Head of caudate nucleus (tissue), 42 donors: ENCODE results near the gene ZSCAN26.

Experiments used
- DNase-seq, 42 donors: peaks; one replicate each; pipeline versions ENCODE4 v3.0.0 to v3.0.0-alpha.2; 2020 to 2021; ENCODE audit warnings: mixed read lengths in 7 of 42
- intact Hi-C: fragments of 100-400 bp; cut with DNase I; formaldehyde crosslinking; loops from one replicate; pipeline ENCODE4 v1.15.0; 2022

The ZSCAN26 gene

DNA sequence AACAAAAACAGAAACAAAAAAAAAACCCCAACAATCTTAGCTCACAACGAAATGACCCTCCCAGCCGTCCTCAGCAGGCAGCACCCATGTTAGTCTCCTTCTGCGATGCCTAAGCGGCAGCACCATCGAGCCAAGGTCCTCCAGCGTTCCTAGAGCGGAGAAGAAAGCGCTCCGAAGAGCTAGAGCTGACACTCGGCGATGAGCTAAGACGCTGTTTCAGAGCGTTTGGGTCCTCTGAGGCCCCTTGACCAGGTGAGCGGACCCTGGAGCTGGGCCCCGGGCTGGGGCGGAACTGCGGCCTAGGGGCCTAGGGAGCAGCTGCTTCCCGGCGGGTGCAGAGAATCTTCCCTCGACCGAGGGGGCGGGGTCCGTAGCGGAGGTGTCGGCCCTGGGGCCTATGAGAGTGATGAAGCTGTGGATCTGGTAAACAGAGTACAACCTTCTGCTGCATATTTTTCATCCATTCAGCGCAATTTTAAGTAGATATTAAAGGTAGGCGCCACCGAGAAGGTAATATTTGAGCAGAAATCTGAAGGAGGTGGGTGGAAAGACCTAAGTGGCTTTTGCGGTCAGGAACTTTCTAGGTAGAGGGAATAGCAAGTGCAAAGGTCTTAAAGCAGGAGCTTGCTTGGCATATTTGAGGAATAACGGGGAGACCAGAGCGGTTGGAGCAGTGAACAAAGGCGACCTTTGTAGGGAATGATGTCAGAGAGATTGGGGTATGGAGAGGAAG lies at the start of gene ZSCAN26:
Gene ZSCAN26 (plus strand): TSS at position 182 of the 733 bp plus-strand sequence. CDS start 4,777 bp downstream, outside the sequence.
- peak; percentile 67 to 93 (median 86) for DNase-seq
- intact Hi-C loops: loop anchor here (5.0 kb wide), 1 partner anchor 130 kb away; no protein-coding TSS in a partner anchor

DNA sequence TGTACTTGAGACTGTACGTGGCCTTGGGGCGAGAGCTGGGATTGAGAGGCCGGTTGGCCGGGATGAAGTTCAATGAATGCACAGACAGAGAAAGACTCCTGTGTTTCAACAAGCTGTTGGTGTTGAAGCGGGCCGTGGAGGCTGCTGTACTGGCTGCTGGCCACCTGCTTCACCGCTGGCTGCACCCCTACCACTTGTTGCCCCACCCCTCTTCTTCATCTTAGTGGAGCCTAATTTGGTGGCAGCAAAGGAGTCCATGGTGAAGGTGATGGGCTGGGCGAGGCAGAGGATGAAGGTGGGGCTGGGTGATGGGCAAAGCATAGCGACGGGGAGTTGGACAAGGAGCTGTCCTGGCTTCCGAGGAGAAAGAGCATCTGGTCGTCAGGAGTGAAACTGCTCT lies 49.1 kb upstream of the ZSCAN26 start:
- no peak for DNase-seq
- intact Hi-C loops: no loop called here

DNA sequence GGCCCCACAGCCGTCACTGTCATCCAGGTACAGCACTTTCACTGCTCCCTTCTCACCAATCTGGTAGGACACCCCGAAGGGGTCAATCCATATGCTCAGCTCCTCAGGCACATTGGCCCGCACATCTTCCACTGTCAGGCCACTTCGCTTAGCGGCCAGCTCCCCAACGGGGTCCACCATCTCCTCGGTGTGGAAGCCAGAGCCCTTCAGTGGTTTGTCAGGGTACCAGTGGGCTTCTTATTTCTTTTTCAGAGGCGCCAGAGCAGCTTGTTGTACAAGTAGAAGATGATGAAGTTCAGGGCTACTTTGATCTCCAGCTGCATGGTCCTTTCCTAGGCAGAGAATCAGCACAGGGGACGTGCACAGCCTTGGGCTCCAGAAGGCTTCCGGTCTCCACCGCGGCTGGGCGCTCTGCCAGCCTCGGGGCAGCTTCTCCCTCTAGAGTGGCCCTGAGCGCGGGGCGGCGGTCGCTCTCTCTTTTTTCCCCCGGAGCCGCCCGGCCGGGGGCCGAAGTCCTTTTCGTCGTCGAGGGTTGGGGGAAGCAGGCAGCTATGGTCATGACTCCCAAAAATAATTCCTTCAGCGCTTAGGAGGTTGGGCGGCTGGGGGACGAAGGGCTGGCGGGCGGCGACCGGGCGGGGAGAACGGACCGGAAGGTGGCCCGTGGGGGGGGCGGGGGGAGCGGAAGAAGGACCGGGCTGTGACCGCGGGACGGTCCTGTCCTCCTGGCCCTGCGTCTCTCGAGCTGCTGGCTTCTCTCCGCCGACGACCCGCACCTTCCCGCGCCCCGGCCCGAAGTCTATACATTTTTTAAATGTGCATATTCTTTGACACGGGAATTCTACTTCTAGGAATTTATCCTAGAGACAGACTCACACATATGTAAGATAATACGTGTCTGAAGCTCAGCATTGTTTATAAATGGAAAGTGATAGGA lies 48.4 kb upstream of the ZSCAN26 start:
- peak; percentile 17 to 77 (median 58) for DNase-seq
- intact Hi-C loops: no loop called here

DNA sequence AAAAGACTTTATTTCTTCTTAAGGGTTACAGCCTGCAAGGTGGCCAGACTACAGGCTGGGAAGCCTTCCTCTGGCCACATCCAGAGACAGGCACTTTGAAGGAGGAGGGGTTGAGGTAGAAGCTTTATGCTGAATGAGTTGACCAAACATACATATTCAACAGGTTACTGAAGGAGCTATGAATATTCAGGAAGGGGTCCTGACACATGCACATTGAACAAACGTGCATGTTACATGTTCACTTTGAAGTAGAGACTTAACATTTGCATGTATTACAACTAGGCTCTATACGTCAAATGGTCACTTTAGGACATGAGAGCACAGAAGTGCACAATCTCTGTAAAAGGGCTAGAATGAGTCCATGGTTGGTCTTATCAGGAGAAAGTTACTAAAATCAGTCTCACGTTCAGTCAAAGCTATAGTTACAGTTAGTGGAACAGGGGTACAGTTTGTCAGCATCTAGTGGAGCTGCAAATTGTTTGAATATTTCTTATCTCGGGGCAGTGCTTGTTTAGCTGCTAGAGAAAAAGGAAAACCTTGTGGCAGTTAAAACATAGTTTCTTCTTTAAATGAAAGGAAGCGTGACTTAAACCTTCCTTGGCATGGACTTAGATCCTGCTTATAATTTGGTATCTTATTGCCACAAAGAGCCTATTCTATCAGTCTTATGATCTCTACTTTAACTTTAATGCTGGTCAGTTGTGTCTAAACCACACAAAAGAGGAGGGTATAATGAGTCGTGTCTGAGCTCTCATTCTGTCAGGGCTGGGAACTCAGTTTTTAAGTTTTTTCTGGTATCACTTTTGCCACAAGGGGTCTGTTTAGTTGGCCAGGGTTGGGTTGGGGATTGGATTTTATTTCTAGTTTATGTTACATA lies 46.4 kb upstream of the ZSCAN26 start:
- intact Hi-C loops: no loop called here
- no peak for DNase-seq

DNA sequence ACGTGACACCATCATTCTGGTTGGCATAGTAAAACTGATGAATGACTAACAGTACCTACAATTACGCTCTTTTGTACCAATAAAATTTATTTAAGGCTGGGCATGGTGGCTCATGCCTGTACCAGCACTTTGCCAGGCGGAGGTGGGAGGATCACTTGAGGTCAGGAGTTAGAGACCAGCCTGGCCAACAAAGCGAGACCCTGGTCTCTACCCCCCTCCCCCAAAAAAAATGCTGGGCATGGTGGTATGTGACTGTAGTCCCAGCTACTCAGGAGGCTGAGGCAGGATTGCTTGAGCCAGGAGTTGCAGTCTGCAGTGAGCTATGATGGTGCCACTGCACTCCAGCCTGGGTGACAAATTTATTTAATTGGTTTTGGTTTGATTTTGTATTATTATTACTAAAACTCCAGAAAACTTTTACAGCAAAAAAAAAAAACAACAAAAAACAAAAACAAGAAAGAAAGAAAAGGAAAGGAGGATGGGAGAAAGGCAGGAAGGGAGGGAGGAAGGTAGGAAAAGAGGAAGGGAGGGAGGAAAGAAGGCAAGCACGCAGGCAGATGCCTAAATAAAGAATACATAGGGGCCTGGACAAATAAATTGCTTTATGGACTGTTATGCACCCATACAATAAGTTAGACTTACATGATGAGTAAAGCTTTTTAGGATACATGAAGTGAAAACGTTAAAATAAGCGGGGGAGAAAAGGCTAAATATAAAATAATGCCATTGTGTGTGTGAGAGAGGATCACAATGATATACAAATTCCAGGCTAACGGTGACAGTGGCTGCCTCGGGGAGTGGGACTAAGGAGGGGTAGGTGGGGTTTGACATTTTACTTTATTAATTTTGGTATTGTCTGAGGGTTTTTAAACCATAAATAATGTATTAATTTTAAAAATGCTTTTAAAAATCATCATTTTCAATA lies 42.5 kb upstream of the ZSCAN26 start:
- no peak for DNase-seq
- intact Hi-C loops: no loop called here

DNA sequence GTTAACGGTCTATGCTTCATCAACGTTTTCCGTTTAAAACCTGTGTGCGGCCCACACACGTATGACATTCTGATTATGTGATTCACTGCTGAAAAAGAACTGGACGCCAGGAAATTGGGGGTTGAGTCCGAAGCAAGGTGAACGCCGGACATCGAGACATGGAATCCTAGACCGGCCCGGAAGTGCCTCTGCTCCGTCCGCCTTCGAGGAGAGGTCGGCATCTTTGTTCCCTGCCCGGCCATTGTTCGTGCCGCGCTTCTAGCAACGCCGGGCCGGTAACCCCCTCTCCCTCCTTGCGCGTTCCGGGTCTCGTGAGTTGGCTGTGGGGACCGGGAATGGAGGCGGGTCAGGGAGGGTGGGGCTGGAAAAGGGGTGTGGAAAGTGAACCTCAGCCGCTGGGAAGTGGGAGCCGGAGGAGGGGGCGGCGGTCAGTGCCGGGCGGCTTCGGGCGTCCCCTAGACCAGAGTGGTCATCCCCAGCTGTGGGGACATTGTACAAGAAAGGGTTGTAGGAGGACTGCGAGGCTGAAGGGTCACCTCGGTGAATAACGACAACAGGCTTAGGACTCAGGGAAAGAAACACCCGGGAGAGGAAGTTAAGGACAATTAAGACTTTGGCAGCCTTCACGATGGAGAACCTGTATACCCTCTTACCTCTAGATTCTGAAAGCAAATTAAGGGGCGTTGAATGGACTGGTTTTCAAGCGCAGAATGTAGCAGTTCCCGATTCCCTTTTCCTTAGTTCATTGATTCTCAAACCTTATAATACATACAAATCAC lies 41.7 kb upstream of the ZSCAN26 start, which contains the start of gene ZSCAN9:
Gene ZSCAN9 (plus strand): TSS at position 220 of the 779 bp plus-strand sequence. CDS start 1,810 bp downstream, outside the sequence.
- intact Hi-C loops: no loop called here
- DNase-seq: peak; percentile 40 to 87 (median 75)

DNA sequence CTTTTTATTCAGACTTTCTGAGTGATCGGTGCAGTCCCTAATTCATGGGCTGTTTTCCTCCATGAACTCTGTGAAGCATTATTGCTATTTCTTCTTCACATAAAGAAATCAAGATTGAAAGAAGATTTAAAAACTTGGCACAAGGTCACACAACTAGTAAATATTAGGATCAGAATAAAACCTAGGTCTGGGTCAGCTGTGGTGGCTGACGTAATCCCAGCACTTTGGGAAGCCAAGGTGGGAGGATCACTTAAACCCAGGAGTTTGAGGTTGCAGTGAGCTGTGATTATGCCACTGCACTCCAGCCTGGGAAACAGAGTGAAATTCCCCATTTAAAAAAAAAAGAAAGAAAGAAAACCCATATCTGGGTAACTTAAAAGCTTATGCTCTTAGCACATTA lies 40.5 kb upstream of the ZSCAN26 start:
- intact Hi-C loops: no loop called here
- no peak for DNase-seq

DNA sequence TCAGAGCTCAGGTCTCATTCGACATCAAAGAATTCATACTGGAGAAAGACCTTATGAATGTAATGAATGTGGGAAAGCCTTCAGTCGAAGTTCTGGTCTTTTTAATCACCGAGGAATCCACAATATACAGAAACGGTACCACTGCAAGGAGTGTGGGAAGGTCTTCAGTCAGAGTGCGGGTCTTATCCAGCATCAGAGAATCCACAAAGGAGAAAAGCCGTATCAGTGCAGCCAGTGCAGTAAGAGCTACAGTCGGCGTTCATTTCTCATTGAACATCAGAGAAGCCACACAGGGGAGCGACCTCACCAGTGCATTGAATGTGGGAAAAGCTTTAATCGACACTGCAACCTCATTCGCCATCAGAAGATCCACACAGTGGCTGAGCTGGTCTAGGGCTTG lies 34.2 kb upstream of the ZSCAN26 start:
- no peak for DNase-seq
- intact Hi-C loops: no loop called here

DNA sequence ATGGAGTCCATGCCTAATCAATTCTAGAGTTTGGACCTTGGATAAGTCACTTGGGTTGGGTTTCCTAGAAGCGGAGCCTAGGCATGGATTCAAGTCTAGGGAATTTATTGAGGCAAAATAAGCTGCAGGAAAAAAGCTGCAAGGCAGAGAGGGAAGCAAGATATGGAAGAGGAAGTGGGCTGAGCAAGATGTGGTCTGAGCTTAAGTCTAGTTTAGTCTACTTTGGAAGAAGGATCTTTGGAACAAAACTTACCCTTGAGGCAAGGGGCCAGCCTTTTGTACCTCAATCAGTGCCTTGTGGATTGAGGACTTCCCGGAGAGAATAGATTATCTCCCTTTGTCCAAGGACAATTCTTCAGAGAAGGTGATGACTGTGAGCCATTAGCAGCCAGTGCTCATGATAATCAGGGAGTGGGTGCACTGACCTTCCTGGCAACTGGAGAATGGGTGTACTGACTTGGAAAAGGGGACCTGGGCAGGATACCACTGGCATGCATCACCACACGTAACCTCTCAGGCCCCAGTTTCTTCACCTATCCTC lies 31.0 kb upstream of the ZSCAN26 start:
- intact Hi-C loops: no loop called here
- no peak for DNase-seq

DNA sequence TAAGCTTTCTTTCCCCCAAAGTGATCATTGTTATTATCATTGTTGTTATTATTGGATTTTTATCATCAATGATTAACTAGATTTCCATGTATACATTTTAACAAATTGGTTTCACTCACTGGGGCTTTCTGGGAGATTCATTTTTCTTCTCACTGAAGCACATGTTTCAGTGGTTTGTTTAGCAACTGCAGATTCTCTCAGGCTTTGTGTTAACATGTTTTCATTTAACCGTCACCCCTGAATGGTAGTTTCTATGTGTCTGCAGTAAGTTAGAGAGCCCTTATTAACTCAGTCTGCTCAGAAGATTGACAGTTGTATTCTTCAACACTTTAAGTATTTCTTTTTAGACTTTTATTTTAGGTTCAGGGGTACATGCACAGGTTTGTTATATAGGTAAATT lies 27.3 kb upstream of the ZSCAN26 start:
- DNase-seq: no peak
- intact Hi-C loops: no loop called here

DNA sequence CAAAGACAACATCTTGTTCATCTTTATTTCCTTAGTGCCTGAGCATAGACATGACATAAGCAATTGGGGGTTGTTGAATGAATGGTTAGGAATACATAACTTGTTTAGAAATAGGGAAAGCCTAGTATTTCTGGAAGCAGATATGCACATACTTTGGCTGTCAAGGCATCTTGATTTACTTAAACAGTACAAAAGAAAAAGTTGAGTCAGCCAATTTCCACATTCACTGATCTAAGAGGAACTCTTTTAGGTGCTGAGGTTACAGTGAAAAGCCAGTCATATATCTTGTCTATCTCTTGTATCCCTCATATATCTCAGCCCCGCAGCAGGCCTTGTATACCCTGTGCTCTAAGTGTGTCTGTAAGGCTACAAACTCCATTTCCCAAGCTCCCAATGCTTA lies 26.5 kb upstream of the ZSCAN26 start:
- intact Hi-C loops: no loop called here
- no peak for DNase-seq

DNA sequence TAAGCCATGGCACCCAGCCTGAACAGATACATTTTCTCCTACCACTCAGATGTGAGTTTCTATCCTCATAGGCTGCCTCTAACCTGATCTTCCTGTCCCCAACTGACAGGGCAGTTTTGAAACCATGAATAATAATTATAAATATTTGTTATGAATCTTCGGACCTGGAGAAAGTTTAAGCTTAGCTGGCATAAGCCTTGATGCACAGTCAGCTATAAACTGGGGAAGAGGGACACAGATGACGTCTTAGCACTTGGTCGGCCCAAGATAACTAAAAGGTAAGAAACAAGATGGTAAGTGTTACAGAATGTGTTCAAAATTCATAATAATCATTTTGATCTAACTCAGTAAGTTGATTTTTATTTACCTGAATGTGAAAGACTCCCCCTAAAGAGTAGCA lies 23.0 kb upstream of the ZSCAN26 start:
- intact Hi-C loops: no loop called here
- DNase-seq: no peak

DNA sequence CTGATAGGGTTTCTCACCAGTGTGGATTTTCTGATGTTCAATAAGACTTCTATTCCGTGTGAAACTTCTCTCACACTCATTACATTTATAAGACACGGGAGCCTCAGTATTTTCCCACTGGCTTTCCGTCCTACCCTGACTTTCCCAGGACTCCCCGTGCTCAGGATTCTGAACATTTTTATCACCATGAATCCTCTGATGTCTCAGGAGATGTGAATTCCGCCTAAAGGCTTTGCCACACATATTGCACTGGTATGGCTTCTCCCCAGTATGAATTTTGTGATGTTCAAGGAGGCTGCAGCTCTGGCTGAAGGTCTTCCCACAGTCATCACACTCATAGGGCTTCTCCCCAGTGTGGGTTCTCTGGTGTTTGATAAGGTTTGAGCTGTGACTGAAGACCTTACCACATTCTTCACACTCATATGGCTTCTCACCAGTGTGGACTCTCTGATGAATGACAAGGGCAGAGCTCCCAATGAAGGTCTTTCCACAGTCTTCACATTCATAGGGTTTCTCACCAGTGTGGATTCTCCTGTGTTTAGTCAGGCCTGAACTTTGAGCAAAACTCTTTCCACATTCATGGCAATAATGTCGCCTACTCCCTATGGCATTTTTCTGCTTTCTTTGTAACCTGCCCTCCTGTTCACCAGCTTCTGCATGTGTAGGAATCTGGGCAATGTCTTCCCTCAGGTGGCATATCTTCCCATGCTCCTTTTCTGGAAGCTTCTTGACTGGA lies 21.6 kb upstream of the ZSCAN26 start:
- intact Hi-C loops: no loop called here
- no peak for DNase-seq

DNA sequence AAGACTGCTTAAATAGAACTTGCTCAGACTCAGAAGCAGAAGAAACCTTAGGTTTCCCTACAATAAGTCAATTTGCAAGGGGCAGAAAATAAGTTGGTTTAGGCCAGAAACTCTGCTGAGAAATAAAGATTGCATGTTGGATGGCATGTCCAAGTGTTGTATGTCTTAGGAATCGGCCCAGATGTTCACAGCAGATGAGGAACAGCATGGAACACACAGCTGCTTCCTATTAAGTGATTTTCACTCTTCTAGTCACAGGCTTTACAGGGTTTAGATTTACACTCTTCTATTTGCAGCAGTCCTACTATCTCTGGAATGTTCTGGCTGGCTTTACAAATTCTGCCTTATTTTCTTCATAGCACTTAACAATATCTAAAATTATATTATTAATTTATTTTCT lies 18.0 kb upstream of the ZSCAN26 start:
- no peak for DNase-seq
- intact Hi-C loops: no loop called here

DNA sequence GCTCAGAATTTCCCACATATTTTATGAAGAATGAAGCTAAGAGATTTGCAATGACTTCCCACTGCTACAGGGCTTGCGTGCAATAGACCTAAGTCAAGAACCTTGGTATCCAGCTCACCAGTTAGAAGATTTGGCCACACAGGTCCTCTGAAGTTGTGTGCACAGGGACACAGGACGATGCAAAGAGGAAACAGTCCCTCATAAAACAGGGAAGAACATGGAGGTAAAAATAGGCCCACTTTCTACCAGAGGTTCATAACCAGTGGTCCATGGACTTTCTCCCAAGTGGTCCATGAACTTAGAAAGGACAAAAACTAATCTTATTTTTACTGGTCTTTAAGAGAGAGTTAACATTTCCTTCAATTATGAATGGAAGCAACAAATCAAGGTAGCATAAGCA lies 16.2 kb upstream of the ZSCAN26 start:
- DNase-seq: no peak
- intact Hi-C loops: loop anchor here (10.0 kb wide), 1 partner anchor 104 kb away; no protein-coding TSS in a partner anchor

DNA sequence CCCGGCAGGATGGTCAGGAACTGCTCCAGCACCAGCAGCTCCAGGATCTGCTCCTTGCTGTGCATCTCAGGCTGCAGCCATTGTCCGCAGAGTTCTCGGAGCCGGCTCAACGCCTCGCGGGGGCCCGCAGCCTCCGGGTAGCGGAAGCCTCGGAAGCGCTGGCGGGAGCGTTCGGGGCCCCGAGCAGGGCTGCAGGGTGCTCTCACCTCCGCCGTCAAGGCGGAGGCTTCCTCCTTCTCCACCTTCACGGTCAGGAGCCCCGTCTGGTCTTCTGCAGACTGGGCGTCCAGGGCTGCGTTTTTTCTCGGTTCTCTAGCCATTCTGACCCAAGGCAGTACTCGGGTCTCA lies 15.3 kb upstream of the ZSCAN26 start:
- DNase-seq: peak in 31 of 42 donors; percentile 4 to 53 (median 21)
- intact Hi-C loops: loop anchor here (10.0 kb wide), 1 partner anchor 103 kb away; no protein-coding TSS in a partner anchor
